ENCODE measurements around the gene DCDC2C.

The DCDC2C gene

DNA sequence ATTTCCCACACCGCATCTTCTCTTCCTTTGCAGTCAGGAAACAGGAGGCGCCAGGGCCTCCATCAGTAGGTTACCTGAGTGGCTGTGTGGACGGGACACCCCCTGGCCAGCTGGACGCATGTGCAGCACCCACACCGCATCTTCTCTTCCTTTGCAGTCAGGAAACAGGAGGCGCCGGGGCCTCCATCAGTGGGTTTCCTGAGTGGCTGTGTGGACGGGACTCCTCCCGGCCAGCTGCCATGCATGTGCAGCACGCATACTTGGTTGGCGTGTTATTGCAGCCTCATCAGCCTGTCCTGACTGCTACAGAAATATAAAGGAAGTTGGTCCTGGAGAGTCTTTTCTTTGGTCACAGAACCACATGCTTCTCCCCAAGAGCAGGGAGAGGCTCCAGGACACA, 74.6 kb downstream of the DCDC2C start:
- TF ChIP-seq YY1 (IDR thresholded peaks at IDR 0.05; ENCODE audit: low read depth): no peak
- TF ChIP-seq, protein P1, sequence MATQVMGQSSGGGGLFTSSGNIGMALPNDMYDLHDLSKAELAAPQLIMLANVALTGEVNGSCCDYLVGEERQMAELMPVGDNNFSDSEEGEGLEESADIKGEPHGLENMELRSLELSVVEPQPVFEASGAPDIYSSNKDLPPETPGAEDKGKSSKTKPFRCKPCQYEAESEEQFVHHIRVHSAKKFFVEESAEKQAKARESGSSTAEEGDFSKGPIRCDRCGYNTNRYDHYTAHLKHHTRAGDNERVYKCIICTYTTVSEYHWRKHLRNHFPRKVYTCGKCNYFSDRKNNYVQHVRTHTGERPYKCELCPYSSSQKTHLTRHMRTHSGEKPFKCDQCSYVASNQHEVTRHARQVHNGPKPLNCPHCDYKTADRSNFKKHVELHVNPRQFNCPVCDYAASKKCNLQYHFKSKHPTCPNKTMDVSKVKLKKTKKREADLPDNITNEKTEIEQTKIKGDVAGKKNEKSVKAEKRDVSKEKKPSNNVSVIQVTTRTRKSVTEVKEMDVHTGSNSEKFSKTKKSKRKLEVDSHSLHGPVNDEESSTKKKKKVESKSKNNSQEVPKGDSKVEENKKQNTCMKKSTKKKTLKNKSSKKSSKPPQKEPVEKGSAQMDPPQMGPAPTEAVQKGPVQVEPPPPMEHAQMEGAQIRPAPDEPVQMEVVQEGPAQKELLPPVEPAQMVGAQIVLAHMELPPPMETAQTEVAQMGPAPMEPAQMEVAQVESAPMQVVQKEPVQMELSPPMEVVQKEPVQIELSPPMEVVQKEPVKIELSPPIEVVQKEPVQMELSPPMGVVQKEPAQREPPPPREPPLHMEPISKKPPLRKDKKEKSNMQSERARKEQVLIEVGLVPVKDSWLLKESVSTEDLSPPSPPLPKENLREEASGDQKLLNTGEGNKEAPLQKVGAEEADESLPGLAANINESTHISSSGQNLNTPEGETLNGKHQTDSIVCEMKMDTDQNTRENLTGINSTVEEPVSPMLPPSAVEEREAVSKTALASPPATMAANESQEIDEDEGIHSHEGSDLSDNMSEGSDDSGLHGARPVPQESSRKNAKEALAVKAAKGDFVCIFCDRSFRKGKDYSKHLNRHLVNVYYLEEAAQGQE (IDR thresholded peaks at IDR 0.05; ENCODE audit: low read depth): no peak

DNA sequence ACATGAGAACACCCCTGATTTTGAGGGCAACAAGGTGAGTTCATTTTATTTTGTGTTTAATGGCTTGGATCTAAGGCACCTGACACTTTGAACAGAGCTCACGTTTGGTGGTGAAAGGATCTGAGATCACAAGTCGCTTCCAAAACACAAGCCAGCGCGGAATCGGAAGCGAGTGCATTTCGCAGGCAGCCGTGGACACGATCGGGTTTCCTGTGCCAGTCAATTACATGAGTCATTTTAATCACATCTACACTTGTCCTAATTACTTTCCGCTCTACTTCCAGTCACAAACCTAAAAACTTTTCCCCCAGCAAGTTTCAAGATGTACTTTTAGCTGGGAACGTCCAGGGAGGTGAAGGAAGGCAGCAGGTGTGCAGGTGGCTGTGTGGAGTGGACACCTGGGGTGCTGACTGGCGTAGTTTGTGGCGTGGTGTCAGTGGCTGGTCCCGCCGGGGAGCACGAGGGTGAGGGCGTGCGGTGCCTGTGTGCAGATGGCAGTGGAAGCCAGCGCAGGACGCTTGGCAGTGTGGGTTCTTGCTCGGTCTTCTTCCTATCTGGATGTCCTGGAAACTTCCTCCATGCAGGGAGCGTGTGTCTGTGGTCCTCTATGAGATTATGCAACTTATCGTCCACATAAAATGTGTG, 75.6 kb downstream of the DCDC2C start:
- TF ChIP-seq CREB1 (IDR thresholded peaks at IDR 0.05; ENCODE audit: low read depth) (no peak), NFIC (IDR thresholded peaks at IDR 0.05) (no peak), TAF1 (IDR thresholded peaks at IDR 0.05; ENCODE audit: low read depth) (no peak), RAD21 (IDR thresholded peaks at IDR 0.05; ENCODE audit: low read depth) (no peak), EGR1 (IDR thresholded peaks at IDR 0.05) (no peak), YY1 (IDR thresholded peaks at IDR 0.05; ENCODE audit: low read depth) (no peak), FOXM1 (IDR thresholded peaks at IDR 0.05; ENCODE audit: borderline replicate concordance, low read depth) (no peak), ZBTB7A (IDR thresholded peaks at IDR 0.05; ENCODE audit: low read depth) (no peak), CEBPB (IDR thresholded peaks at IDR 0.05) (no peak), TCF12 (IDR thresholded peaks at IDR 0.05; ENCODE audit: low read depth) (no peak), TEAD4 (IDR thresholded peaks at IDR 0.05) (no peak), EP300 (IDR thresholded peaks at IDR 0.05; ENCODE audit: borderline replicate concordance) (no peak)
- TF ChIP-seq, protein P1 (IDR thresholded peaks at IDR 0.05; ENCODE audit: low read depth): no peak
- TF ChIP-seq, protein P2, sequence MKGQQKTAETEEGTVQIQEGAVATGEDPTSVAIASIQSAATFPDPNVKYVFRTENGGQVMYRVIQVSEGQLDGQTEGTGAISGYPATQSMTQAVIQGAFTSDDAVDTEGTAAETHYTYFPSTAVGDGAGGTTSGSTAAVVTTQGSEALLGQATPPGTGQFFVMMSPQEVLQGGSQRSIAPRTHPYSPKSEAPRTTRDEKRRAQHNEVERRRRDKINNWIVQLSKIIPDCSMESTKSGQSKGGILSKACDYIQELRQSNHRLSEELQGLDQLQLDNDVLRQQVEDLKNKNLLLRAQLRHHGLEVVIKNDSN (IDR thresholded peaks at IDR 0.05): no peak
- TF ChIP-seq, protein P3, sequence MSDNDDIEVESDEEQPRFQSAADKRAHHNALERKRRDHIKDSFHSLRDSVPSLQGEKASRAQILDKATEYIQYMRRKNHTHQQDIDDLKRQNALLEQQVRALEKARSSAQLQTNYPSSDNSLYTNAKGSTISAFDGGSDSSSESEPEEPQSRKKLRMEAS (IDR thresholded peaks at IDR 0.05): no peak

DNA sequence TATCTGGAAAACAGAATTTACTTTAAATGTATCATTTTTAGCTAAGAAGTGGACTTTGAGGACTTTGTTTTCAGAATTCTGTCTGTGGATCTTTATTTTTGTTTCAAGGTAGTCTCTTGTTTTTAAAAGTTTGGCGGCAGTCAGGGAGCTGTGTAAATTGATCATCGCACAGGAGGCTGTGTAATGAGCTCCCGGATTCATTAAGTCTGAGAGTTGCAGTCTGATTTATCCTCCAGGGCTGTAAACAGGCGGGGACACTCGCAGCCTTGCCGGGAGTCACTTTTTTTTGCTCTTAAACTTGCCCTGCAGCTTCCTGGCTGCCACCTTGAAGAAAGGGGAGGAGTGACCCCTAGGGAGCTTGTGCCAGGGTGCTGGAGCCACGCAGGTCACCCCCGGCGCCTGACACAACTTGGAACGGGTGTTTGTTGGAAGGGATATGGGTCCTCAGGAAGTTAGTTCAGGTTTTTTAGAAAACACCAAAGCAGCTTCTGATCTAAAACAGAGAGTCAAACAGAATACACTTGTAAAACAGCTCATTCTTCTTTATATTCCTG, 76.2 kb downstream of the DCDC2C start:
- TF ChIP-seq FOXM1 (IDR thresholded peaks at IDR 0.05; ENCODE audit: borderline replicate concordance, low read depth) (no peak), EP300 (IDR thresholded peaks at IDR 0.05; ENCODE audit: borderline replicate concordance) (no peak), TEAD4 (IDR thresholded peaks at IDR 0.05) (no peak), CREB1 (IDR thresholded peaks at IDR 0.05; ENCODE audit: low read depth) (no peak), CEBPB (IDR thresholded peaks at IDR 0.05) (no peak), TAF1 (IDR thresholded peaks at IDR 0.05; ENCODE audit: low read depth) (no peak)
- TF ChIP-seq, protein P2 (IDR thresholded peaks at IDR 0.05): no peak

DNA sequence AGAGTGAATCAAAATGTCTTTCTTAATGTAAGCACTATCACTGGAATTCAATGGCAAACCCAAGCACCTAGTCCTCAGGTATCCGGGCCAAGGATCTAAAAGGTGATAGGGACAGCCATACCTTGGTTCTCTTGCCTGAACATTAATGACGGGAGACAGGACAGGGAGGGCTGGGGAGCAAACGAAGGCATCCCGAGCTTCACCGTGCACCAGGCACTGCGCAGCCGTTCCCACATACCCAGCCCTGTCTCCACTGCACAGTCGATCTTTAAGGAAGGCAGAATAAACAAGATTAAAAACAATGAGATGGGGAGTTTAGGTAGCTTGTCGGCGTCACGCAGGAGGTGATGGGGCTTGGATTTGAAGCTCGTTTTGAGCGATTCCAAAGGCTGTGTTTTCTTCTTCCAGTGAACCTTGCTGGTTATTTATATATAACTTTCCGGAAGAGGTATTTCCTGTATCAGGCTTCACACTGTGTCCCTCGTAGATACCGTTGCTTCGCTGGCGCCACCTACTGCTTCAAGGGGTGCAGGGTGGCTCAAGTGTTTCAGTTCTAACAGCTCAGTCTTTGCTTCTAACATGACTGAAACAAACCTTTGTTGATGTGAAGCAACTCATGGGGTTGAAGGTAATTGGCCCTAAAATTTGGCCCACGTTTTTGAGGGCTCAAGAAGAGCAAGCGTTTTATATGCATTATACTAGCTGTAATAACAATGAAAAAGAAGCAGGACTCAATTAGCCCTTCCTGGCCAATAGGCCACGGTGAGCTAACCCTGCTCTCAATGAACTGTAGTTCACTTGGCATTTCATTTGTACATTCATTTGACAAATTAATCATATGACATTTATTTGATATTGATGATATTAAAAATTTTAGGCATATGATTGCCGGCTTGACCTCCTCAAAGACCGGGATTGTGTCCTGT, 77.4 kb downstream of the DCDC2C start:
- TF ChIP-seq RAD21 (IDR thresholded peaks at IDR 0.05; ENCODE audit: low read depth): peak; percentile 53
- TF ChIP-seq CEBPB (IDR thresholded peaks at IDR 0.05): no peak
- TF ChIP-seq EP300 (IDR thresholded peaks at IDR 0.05; ENCODE audit: borderline replicate concordance): no peak
- no peak for TF ChIP-seq CREB1 (IDR thresholded peaks at IDR 0.05; ENCODE audit: low read depth)

DNA sequence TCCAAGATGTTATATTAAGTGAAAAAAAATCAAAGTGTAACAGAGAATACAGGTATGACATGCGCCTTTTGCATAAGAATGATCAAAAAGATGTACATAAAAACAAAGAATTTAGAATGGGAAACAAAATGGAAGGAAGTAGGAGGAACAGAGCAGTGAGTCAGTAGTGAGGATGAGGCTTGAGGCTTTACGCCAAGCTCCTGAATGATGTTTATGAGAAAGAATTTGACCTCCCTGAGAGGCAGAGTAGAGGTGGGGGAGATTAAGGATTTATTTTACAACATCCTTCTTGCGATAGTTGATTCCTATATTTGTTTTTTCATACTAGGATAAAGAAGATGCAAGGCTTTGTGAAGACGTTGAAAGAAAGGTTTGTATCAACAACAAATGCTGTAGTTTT, 81.4 kb downstream of the DCDC2C start:
- no peak for TF ChIP-seq EGR1 (IDR thresholded peaks at IDR 0.05)

DNA sequence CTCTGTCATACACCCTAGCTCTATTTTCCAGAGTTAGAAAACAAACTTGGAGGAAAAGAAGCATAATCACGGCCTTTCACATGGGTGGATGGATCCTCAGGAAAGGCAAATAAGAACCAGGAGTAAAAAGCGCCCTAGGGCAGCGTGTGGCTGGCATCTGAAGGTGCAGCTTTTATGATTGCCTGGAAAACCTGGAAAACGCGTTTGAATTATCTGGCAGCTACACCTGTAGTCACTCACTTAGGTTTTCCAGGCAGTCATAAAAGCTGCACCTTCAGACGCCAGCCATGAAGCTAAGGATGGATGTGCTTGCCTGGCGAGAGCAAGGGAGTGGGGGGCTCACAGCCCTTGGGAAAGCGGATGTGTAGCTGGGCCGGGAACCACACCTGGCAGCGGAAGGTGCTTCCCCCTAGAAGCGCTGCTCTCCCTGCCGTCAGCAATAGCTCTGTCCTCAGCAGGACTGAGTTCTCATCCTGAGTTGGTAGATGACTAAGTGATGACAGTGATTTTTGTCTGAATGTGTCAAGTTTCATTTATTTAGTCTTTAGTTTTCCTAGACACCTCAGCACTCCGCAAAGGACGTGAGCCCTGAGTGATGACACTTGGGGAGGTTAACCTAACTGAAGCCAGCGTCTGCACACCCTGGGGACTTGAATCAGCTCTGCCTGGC, 82.0 kb downstream of the DCDC2C start:
- TF ChIP-seq ZBTB7A (IDR thresholded peaks at IDR 0.05; ENCODE audit: low read depth) (no peak), EP300 (IDR thresholded peaks at IDR 0.05; ENCODE audit: borderline replicate concordance) (no peak), EGR1 (IDR thresholded peaks at IDR 0.05) (no peak), NFIC (IDR thresholded peaks at IDR 0.05) (no peak), YY1 (IDR thresholded peaks at IDR 0.05; ENCODE audit: low read depth) (no peak), FOXM1 (IDR thresholded peaks at IDR 0.05; ENCODE audit: borderline replicate concordance, low read depth) (no peak), TAF1 (IDR thresholded peaks at IDR 0.05; ENCODE audit: low read depth) (no peak), CEBPB (IDR thresholded peaks at IDR 0.05) (no peak), TEAD4 (IDR thresholded peaks at IDR 0.05) (no peak), CREB1 (IDR thresholded peaks at IDR 0.05; ENCODE audit: low read depth) (no peak), TCF12 (IDR thresholded peaks at IDR 0.05; ENCODE audit: low read depth) (no peak), RAD21 (IDR thresholded peaks at IDR 0.05; ENCODE audit: low read depth) (no peak)
- TF ChIP-seq, protein P1 (IDR thresholded peaks at IDR 0.05; ENCODE audit: low read depth): no peak
- TF ChIP-seq, protein P2 (IDR thresholded peaks at IDR 0.05): no peak
- TF ChIP-seq, protein P3 (IDR thresholded peaks at IDR 0.05): no peak

All from Ishikawa (cell line).